Ectodermal cell (in vitro differentiated cells): Measurements from ENCODE around the gene SYNDIG1.

Source experiments
- H3K27ac ChIP-seq: 2 replicates; pipeline ENCODE4 v1.7.0; 2013; ENCODE audit warnings: mild to moderate bottlenecking, low read depth, low read length; ENCODE audit not compliant: insufficient read depth, poor library complexity, severe bottlenecking
- H3K27me3 ChIP-seq: 2 replicates; pipeline ENCODE4 v1.7.0; 2013; ENCODE audit warnings: mild to moderate bottlenecking, low read length; ENCODE audit not compliant: insufficient read depth, control insufficient read depth, poor library complexity, severe bottlenecking
- H3K36me3 ChIP-seq: one replicate; pipeline ENCODE4 v1.7.0; 2013; ENCODE audit warnings: low read length; ENCODE audit not compliant: control insufficient read depth, insufficient read depth
- H3K4me1 ChIP-seq: one replicate; pipeline ENCODE4 v1.7.0; 2013; ENCODE audit warnings: low read length; ENCODE audit not compliant: control insufficient read depth, insufficient read depth
- H3K4me3 ChIP-seq: 2 replicates; pipeline ENCODE4 v1.7.0; 2013; ENCODE audit warnings: low read depth, low read length, control low read depth; ENCODE audit not compliant: insufficient read depth
- H3K9me3 ChIP-seq: 2 replicates; pipeline ENCODE4 v1.7.0; 2013; ENCODE audit warnings: mild to moderate bottlenecking, low read length, moderate library complexity; ENCODE audit not compliant: control insufficient read depth
- WGBS, 2 experiments: methylation state at CpG; one replicate each; pipeline ENCODE4 v1.1.7; 2013; ENCODE audit warnings: missing lambda C conversion rate in 2 of 2; 5-methylcytosine and 5-hydroxymethylcytosine counted together

Gene SYNDIG1

DNA sequence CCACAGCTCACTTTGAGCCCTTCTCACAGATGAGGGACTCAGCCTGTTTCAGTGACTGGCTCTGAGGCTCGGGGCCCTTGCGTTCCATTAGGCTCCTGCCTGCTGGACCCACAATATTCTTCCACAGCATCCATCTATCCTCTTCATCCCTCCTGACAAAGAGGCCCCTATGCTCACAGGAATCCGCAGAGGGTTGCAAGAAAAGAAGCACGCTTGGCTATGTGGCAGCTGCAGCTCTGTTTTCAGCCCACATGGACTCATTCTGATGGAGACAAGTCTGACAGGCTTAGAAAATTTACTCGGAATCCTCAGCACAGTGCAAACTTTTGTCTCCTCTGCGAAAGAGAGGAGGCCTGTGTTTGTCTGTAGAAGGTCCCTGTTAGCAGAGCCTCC, 207.5 kb downstream of the SYNDIG1 start:
- H3K4me3 ChIP-seq, result no peak overlapping the region
- no peak overlapping the region for H3K27ac ChIP-seq
- H3K4me1 ChIP-seq, result no peaks in the 10 kb centered on the region
- H3K36me3 ChIP-seq, result no peaks in the 10 kb centered on the region
- WGBS, 2 experiments, result 90 to 96% methylated on average over 6 of the region's 6 CpGs
- no peaks in the 10 kb centered on the region for H3K27me3 ChIP-seq
- no peaks in the 10 kb centered on the region for H3K9me3 ChIP-seq

DNA sequence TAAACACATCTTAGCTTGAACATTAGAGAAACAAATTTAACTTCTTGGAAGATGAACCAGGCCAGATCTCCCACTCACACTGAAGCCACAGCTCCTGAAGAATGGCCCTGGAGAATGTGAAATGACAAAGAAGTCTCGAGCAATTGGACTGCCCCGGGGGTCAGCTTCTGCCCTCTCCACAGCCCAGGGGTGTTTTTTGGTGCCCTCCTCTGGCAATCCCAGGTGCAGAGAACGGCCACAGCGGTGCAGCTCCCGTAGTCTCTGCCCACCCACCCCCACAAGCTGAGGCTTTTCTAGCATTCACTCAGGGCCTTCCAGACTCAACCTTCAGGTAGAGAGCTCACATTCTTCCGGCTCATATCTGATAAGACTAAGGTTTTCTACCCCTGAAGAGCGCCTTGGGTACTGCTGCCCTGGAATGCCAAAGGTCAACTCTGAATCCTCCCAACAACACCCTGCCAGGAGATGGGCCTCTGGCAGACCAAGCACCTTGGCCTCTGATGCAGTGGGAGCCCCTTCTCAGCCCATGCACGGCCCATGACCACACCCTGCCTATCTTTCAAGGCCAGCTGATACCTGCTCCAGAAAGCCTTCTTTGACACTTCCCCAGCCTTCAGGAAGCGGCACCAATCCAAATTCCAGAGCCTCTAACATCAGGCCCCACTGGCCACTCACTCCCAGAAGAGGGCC, 208.3 kb downstream of the SYNDIG1 start:
- Histone ChIP-seq H3K36me3 (no peaks in the 10 kb centered on the region), H3K9me3 (no peaks in the 10 kb centered on the region), H3K27me3 (no peaks in the 10 kb centered on the region), H3K4me3 (no peak overlapping the region), H3K4me1 (no peaks in the 10 kb centered on the region), H3K27ac (no peak overlapping the region)
- 82 to 85% methylated on average over 9 of the region's 9 CpGs for WGBS, 2 experiments

DNA sequence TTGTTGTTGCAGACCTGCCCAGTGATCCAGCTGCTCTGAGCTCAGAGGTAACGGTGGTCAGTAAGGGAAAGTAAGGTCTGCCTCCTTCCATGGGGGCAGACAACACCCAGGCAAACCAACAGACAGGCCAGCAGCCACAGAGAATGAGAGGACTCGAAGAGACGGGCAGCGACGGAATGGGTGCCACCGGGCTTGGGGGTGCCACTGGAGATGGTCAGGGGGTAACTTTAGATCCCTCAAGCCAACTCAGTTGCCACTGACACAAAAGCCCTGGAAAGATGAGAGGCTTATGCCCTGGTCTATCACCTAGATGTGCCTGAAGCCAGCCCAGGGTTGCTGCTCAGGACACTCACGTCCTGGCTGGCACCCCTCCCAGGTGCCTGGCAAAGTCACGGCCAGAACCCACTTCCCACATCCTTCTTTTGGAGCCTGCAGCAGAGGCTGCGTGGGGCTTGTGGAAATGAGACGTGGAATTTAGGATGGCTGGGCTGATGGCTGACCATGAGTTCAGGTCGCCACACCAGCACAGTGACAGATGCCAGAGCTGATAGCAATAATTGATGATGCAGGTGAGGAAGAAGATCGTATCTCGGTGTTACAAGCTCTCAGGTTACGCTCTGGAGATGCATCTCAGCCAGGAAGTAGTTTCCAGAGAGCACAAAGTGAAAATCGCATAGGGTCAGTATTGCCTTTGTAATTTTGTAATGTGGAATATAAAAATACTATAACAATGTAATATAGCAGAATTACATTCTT, 209.1 kb downstream of the SYNDIG1 start:
- H3K27me3 ChIP-seq, result no peaks in the 10 kb centered on the region
- H3K36me3 ChIP-seq, result no peaks in the 10 kb centered on the region
- H3K4me1 ChIP-seq, result no peaks in the 10 kb centered on the region
- H3K4me3 ChIP-seq, result no peak overlapping the region
- 95% methylated on average over 14 of the region's 15 CpGs for whole genome bisulfite sequencing, 2 experiments
- H3K27ac ChIP-seq, result no peak overlapping the region
- no peaks in the 10 kb centered on the region for H3K9me3 ChIP-seq

DNA sequence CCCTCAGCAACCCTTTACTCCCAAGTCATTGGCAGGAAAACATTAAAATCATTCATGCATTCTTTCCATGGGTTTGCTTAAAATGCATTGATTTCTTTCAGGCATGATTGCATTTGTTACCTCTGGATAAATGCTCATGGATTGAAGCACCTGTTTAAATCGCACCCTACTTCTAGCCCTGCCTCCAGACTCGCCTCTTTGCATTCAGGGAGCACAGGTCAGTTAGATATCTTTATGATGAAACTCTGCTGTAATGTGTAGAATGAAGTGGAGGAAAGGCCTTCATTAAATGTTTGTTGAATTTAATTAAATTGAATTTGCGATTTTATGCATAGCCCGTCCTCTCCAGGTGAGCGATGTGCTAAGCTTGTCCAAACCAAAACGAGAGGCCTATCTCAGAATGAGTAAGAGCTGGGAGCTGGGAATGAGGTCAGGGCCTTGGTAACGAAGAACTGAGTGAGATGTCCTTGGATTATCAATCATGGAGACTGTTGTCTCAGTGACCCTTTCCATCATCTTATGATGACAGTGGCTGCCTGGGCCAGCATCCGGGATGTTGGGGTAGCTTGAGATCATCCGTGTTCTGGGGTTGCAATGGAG, 210.1 kb downstream of the SYNDIG1 start:
- no peaks in the 10 kb centered on the region for H3K4me1 ChIP-seq
- 95 to 97% methylated on average over 9 of the region's 9 CpGs for WGBS, 2 experiments
- H3K4me3 ChIP-seq, result no peak overlapping the region
- no peak overlapping the region for H3K27ac ChIP-seq
- H3K36me3 ChIP-seq, result no peaks in the 10 kb centered on the region
- no peaks in the 10 kb centered on the region for H3K9me3 ChIP-seq
- H3K27me3 ChIP-seq, result no peaks in the 10 kb centered on the region

DNA sequence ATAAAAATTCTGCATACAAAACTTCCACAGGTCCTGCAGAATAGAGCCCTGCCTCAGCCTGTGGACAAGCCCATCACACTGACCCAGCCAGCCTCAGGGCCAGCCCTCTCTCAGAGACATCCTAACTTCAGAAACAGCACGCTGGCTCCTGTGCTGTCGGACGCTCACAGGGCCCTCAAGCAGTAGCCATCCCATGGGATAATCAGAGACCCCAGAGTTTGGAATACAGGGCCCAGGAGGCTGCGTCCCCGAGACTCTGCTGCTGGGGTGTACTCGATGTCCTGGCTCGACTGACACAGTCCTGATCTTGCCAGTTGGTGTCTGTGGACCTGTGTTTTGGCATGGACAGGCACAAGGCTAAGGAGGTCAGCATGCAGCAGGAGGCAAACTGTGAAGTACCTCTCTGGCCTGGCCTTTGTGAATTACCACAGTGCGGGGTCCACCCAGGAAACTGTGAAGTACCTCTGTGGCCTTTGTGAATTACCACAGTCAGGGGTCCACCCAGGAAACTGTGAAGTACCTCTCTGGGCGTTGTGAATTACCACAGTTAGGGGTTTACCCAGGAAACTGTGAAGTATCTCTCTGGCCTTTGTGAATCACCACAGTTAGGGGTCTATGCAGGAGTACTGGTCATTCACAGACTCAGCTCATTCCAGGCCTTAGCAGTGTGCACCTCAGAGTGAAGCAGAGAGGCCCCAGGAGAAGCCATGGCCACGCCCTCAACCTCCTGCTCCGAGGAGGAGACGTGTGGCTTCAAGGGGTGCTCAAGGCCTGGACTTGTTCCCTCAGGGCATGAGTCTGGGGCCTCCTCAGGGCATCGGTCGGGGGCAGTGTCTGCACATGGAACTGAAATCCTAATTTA, 212.4 kb downstream of the SYNDIG1 start:
- no peaks in the 10 kb centered on the region for H3K4me1 ChIP-seq
- 88% methylated on average over 14 of the region's 14 CpGs for WGBS, 2 experiments
- H3K27ac ChIP-seq, result no peak overlapping the region
- no peaks in the 10 kb centered on the region for H3K36me3 ChIP-seq
- no peaks in the 10 kb centered on the region for H3K27me3 ChIP-seq
- H3K9me3 ChIP-seq, result no peaks in the 10 kb centered on the region
- H3K4me3 ChIP-seq, result no peak overlapping the region

DNA sequence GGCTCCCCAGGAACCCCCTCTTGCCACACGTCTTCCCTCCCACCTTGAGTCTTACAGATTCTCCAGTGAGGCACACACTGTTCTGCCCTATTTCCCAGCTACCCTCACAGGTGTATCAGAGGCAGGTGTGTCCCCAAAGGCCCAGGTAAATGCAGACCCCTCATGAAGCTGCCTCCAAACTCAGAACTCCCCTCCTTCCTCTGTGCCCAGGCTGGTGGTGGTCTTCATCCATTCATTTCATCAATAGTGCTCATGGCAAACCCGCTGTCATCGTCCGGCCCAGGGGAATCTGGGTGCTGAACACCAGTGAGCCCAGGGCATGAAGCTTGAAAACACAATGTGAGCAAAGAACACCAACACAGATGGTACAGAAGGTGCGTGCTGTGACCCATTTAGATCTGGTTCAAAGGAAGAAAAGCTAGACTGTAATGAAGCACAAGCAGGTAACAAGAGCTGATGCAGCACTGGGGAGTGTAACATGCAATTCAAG, 213.1 kb downstream of the SYNDIG1 start:
- Histone ChIP-seq H3K36me3 (no peaks in the 10 kb centered on the region), H3K27me3 (no peaks in the 10 kb centered on the region), H3K4me1 (no peaks in the 10 kb centered on the region), H3K4me3 (no peak overlapping the region), H3K27ac (no peak overlapping the region), H3K9me3 (no peaks in the 10 kb centered on the region)
- WGBS, 2 experiments, result 93 to 94% methylated on average over 5 of the region's 5 CpGs

DNA sequence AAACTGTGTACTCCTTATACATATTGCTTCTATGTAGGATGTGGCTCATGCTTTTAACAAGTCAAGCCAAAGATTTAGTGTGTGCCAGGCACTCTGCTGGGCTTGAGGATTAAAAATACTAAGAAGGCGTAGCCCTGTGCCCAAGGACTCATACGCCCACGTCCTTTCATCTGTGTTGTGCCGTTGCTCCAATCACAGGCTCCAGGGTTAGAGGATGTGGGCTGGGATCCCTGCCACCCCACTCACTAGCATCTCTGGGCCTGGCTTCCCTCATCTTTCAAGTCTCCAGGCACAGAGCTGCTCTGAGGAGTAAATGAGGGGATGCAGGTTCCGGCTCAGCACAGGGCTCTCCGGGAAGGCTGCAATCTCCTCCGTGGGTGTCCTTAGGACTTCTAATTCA, 214.2 kb downstream of the SYNDIG1 start:
- Histone ChIP-seq H3K4me1 (no peaks in the 10 kb centered on the region), H3K9me3 (no peaks in the 10 kb centered on the region), H3K27me3 (no peaks in the 10 kb centered on the region), H3K27ac (no peak overlapping the region), H3K36me3 (no peaks in the 10 kb centered on the region), H3K4me3 (no peak overlapping the region)
- 84 to 88% methylated on average over 7 of the region's 7 CpGs for WGBS, 2 experiments

DNA sequence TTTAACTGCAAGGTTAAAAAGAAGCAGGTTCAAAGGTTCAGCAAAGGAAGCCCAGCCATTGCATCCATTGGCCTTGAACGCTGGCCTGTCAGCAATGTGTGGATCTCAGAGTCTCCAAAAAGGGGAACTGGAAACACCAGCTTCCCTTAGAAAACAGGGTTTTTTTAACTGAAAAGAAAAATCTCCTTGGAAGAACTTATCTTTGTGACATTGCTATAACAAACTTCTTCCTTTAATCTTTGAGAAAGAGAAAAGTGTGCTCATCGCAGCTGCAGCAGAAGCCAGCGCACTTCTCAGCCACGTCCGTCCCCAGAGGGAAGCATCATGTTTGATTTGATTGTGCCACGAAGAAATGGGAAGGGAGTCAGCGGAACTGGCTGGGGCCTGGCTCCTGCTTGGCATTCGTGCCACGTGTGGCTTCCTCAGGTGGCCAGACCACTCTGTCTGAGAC, 215.0 kb downstream of the SYNDIG1 start:
- Histone ChIP-seq H3K27ac (no peak overlapping the region), H3K9me3 (no peaks in the 10 kb centered on the region), H3K4me1 (no peaks in the 10 kb centered on the region), H3K36me3 (no peaks in the 10 kb centered on the region), H3K4me3 (no peak overlapping the region), H3K27me3 (no peaks in the 10 kb centered on the region)
- 91 to 94% methylated on average over 9 of the region's 9 CpGs for WGBS, 2 experiments

DNA sequence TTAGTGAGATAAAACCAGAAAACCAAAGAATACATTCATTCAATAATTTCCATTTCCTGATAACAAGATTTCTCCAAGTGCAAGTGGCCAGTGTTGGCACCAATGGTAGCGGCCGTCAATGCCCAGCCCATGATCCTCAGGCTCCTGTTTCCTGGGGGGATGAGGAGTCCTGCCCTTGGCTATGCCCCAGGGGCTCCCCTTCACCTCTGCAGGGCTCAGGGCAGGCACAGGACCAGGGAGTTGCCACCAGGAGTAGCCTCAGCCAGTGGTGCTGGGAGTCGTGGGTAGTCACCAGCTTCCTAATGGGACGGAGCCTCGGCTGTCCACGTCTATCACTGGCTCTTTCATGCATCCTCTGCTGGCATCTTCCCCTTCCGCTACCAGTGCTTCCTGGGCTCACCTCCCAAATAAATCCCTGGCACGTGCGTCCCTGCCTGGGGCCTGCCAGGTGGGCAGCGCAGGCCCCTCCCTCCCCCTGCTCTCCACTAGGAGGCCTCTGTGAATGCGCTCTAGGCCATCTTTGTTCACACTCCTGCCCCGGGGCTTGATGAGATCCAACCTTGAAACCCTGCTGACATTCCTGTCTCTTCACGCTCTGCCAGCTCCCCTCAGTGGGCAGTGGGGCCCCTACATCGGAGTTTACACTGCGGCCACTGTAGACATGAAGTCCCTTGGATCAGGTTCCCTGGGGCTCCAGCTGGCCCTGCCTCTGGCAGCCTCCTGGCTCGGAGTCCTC, 215.7 kb downstream of the SYNDIG1 start:
- WGBS, 2 experiments, result 70 to 73% methylated on average over 16 of the region's 16 CpGs
- Histone ChIP-seq H3K36me3 (no peaks in the 10 kb centered on the region), H3K27ac (no peak overlapping the region), H3K4me1 (no peaks in the 10 kb centered on the region), H3K27me3 (no peaks in the 10 kb centered on the region), H3K4me3 (no peak overlapping the region), H3K9me3 (no peaks in the 10 kb centered on the region)
